HEK293 (cell line): ENCODE results near the gene STEAP4.

Experiments
- CTCF ChIA-PET: fragments of 350-600 bp; formaldehyde crosslinking; extraction: SDS; loops from one replicate; lab custom pipeline; 2021; ENCODE audit warnings: antibody characterized with exemption; lab: Yijun Ruan, JAX
- POLR2A ChIA-PET: fragments of 300-600 bp; formaldehyde crosslinking; extraction: SDS; loops from one replicate; lab custom pipeline; 2020; ENCODE audit warnings: antibody characterized with exemption, inconsistent platforms; lab: Yijun Ruan, JAX
- H3K27ac ChIP-seq: fragments of 200-500 bp; sonication (Bioruptor generic); 2 replicates; pipeline ENCODE4 v1.5.1; 2014; ENCODE audit warnings: low read depth, low read length, control low read depth, inconsistent platforms; ENCODE audit errors: extremely low read depth
- H3K36me3 ChIP-seq, 2 experiments: fragments of 200-500 bp in 1 of 2; sonication (Bioruptor generic) in 1 of 2; 1 replicate in 1 of 2; 2 replicates in 1 of 2; pipeline ENCODE4 v1.5.1; 2014 to 2017; ENCODE audit warnings: inconsistent platforms in 2 of 2, low read length in 2 of 2; ENCODE audit not compliant: control insufficient read depth in 2 of 2, insufficient read depth in 1 of 2
- H3K4me1 ChIP-seq: fragments of 200-500 bp; sonication (Bioruptor generic); 2 replicates; pipeline ENCODE4 v1.5.1; 2014; ENCODE audit warnings: mild to moderate bottlenecking, low read length, inconsistent platforms; ENCODE audit not compliant: control insufficient read depth, insufficient read depth
- H3K4me3 ChIP-seq: 2 replicates; pipeline ENCODE4 v1.5.1; 2011; ENCODE audit warnings: low read depth, mild to moderate bottlenecking, control low read depth, low read length, moderate library complexity
- H3K9me3 ChIP-seq: fragments of 200-500 bp; sonication (Bioruptor generic); 2 replicates; pipeline ENCODE4 v1.5.1; 2014; ENCODE audit warnings: low read depth, low read length, inconsistent platforms; ENCODE audit not compliant: control insufficient read depth, insufficient read depth
- OVOL3 ChIP-seq: fragments of 450-650 bp; formaldehyde crosslinking; IDR thresholded peaks from 2 replicates; pipeline ENCODE4 v1.5.1; 2016; ENCODE audit warnings: missing biosample characterization, missing genetic modification characterization
- PATZ1 ChIP-seq: fragments of 450-650 bp; formaldehyde crosslinking; IDR thresholded peaks from 2 replicates; pipeline ENCODE4 v1.5.1; 2016; ENCODE audit warnings: missing biosample characterization, missing genetic modification characterization
- PRDM1 ChIP-seq: fragments of 450-650 bp; formaldehyde crosslinking; IDR thresholded peaks from 2 replicates; pipeline ENCODE4; 2016; ENCODE audit warnings: missing biosample characterization, missing genetic modification characterization
- PRDM6 ChIP-seq: fragments of 450-650 bp; formaldehyde crosslinking; IDR thresholded peaks from 2 replicates; pipeline ENCODE4 v1.5.1; 2017; ENCODE audit warnings: missing biosample characterization, missing genetic modification characterization
- REPIN1 ChIP-seq: fragments of 450-650 bp; formaldehyde crosslinking; IDR thresholded peaks from 2 replicates; pipeline ENCODE4 v1.5.1; 2017; ENCODE audit warnings: missing biosample characterization, missing genetic modification characterization, low read depth
- SCRT2 ChIP-seq: fragments of 450-650 bp; formaldehyde crosslinking; IDR thresholded peaks from 2 replicates; pipeline ENCODE4 v1.5.1; 2016; ENCODE audit warnings: missing biosample characterization, missing genetic modification characterization
- TRIM28 ChIP-seq: IDR thresholded peaks from 2 replicates; pipeline ENCODE4 v1.6.1; 2011; ENCODE audit warnings: low read length, control low read depth, borderline replicate concordance
- YY1 ChIP-seq: fragments of 450-650 bp; formaldehyde crosslinking; IDR thresholded peaks from 2 replicates; pipeline ENCODE4 v1.5.1; 2018; ENCODE audit warnings: missing biosample characterization, missing genetic modification characterization
- ZFP69B ChIP-seq: fragments of 450-650 bp; formaldehyde crosslinking; IDR thresholded peaks from 2 replicates; pipeline ENCODE4 v1.5.1; 2016; ENCODE audit warnings: missing biosample characterization, missing genetic modification characterization
- ZNF140 ChIP-seq: fragments of 450-650 bp; formaldehyde crosslinking; IDR thresholded peaks from 2 replicates; pipeline ENCODE4 v1.5.1; 2016; ENCODE audit warnings: missing biosample characterization, missing genetic modification characterization
- ZNF223 ChIP-seq: fragments of 450-650 bp; formaldehyde crosslinking; IDR thresholded peaks from 2 replicates; pipeline ENCODE4 v1.5.1; 2016; ENCODE audit warnings: missing biosample characterization, missing genetic modification characterization
- ZNF23 ChIP-seq: fragments of 450-650 bp; formaldehyde crosslinking; IDR thresholded peaks from 2 replicates; pipeline ENCODE4 v1.5.1; 2016; ENCODE audit warnings: missing biosample characterization, missing genetic modification characterization, borderline replicate concordance
- ZNF239 ChIP-seq: fragments of 450-650 bp; formaldehyde crosslinking; IDR thresholded peaks from 2 replicates; pipeline ENCODE4 v1.5.1; 2016; ENCODE audit warnings: missing biosample characterization, missing genetic modification characterization
- ZNF248 ChIP-seq: fragments of 450-650 bp; formaldehyde crosslinking; IDR thresholded peaks from 2 replicates; pipeline ENCODE4 v1.5.1; 2017; ENCODE audit warnings: missing biosample characterization, missing genetic modification characterization
- ZNF555 ChIP-seq: fragments of 450-650 bp; formaldehyde crosslinking; conservative IDR thresholded peaks from 2 replicates; pipeline ENCODE4 v1.5.1; 2017; ENCODE audit warnings: missing biosample characterization, mild to moderate bottlenecking, missing genetic modification characterization, inconsistent platforms
- ZNF610 ChIP-seq: fragments of 450-650 bp; formaldehyde crosslinking; IDR thresholded peaks from 2 replicates; pipeline ENCODE4 v1.5.1; 2016; ENCODE audit warnings: missing biosample characterization, missing genetic modification characterization, borderline replicate concordance
- ZNF626 ChIP-seq: fragments of 450-650 bp; sonication (Bioruptor Pico); formaldehyde crosslinking; IDR thresholded peaks from 2 replicates; pipeline ENCODE4 v1.5.1; 2018; ENCODE audit warnings: missing biosample characterization, missing genetic modification characterization, inconsistent platforms
- ZNF654 ChIP-seq: fragments of 450-650 bp; formaldehyde crosslinking; IDR thresholded peaks from 2 replicates; pipeline ENCODE4 v1.5.1; 2016; ENCODE audit warnings: low read depth, missing biosample characterization, missing genetic modification characterization
- ZNF670 ChIP-seq: fragments of 450-650 bp; formaldehyde crosslinking; IDR thresholded peaks from 2 replicates; pipeline ENCODE4 v1.5.1; 2016; ENCODE audit warnings: missing biosample characterization, missing genetic modification characterization, low read depth
- ZNF707 ChIP-seq: fragments of 450-650 bp; formaldehyde crosslinking; IDR thresholded peaks from 2 replicates; pipeline ENCODE4 v1.5.1; 2016; ENCODE audit warnings: missing biosample characterization, missing genetic modification characterization
- ZNF747 ChIP-seq: fragments of 450-650 bp; formaldehyde crosslinking; IDR thresholded peaks from 2 replicates; pipeline ENCODE4 v1.5.1; 2016; ENCODE audit warnings: missing biosample characterization, missing genetic modification characterization
- ZNF830 ChIP-seq: fragments of 450-650 bp; IDR thresholded peaks from 2 replicates; pipeline ENCODE4 v1.5.0; 2018; ENCODE audit warnings: missing biosample characterization, missing genetic modification characterization, low read depth, mild to moderate bottlenecking, moderate library complexity
- TF ChIP-seq, protein P1 (sequence below): fragments of 450-650 bp; formaldehyde crosslinking; conservative IDR thresholded peaks from 2 replicates; pipeline ENCODE4 v1.5.1; 2016; ENCODE audit warnings: low read depth, missing biosample characterization, missing genetic modification characterization
- TF ChIP-seq, protein P2 (sequence below): fragments of 450-650 bp; formaldehyde crosslinking; IDR thresholded peaks from 2 replicates; pipeline ENCODE4 v1.5.1; 2016; ENCODE audit warnings: missing biosample characterization, missing genetic modification characterization
- TF ChIP-seq, protein P3 (sequence below): fragments of 450-650 bp; formaldehyde crosslinking; IDR thresholded peaks from 2 replicates; pipeline ENCODE4 v1.5.1; 2016; ENCODE audit warnings: missing biosample characterization, missing genetic modification characterization

Gene STEAP4

DNA sequence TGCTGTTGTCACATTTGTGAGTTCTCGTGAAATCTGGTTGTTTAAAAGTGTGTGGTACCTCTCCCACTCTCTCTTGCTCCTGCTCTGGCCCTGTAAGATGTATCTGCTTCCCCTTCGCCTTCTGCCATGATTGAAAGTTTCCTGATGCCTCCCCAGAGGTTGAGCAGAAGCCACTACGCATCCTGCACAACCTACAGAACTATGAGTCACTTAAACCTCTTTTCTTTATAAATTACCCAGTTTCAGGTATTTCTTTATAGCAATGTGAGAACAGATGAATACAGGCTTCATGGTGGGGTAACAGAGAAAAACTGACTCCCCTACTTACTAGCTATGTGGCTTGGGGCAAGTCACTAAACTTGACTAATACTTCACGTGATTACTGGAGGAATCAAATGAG lies 18.0 kb upstream of the STEAP4 start (continued):
- TF ChIP-seq, protein P1, sequence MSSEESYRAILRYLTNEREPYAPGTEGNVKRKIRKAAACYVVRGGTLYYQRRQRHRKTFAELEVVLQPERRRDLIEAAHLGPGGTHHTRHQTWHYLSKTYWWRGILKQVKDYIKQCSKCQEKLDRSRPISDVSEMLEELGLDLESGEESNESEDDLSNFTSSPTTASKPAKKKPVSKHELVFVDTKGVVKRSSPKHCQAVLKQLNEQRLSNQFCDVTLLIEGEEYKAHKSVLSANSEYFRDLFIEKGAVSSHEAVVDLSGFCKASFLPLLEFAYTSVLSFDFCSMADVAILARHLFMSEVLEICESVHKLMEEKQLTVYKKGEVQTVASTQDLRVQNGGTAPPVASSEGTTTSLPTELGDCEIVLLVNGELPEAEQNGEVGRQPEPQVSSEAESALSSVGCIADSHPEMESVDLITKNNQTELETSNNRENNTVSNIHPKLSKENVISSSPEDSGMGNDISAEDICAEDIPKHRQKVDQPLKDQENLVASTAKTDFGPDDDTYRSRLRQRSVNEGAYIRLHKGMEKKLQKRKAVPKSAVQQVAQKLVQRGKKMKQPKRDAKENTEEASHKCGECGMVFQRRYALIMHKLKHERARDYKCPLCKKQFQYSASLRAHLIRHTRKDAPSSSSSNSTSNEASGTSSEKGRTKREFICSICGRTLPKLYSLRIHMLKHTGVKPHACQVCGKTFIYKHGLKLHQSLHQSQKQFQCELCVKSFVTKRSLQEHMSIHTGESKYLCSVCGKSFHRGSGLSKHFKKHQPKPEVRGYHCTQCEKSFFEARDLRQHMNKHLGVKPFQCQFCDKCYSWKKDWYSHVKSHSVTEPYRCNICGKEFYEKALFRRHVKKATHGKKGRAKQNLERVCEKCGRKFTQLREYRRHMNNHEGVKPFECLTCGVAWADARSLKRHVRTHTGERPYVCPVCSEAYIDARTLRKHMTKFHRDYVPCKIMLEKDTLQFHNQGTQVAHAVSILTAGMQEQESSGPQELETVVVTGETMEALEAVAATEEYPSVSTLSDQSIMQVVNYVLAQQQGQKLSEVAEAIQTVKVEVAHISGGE (tag by site-specific recombination) = no peak
- TF ChIP-seq PRDM6 (tag by site-specific recombination) (no peak), ZNF830 (tag by site-specific recombination) (no peak), ZNF654 (no peak), YY1 (tag by site-specific recombination) (no peak), ZNF555 (no peak), ZNF610 (tag by site-specific recombination) (no peak), ZNF670 (no peak), OVOL3 (no peak)

GRCh38 chr7:88322151-88322550 lies 15.5 kb upstream of the STEAP4 start:
- no peaks in the 10 kb centered on the region for H3K9me3 ChIP-seq
- ChIA-PET POLR2A (no interaction called here), CTCF (no interaction called here)
- H3K27ac ChIP-seq = no peak overlapping the region
- H3K4me3 ChIP-seq = no peak overlapping the region
- H3K4me1 ChIP-seq = no peaks in the 10 kb centered on the region
- no peaks in the 10 kb centered on the region for H3K36me3 ChIP-seq
- TF ChIP-seq ZNF23 (tag by site-specific recombination) (no peak), ZNF654 (no peak), ZNF239 (tag by site-specific recombination) (no peak), ZNF626 (tag by site-specific recombination) (no peak)
- TF ChIP-seq, all 188 proteins: peak for 0

- CTCF ChIA-PET = no interaction called here
- no peaks in the 10 kb centered on the region for H3K4me1 ChIP-seq
Observed at GRCh38 chr7:88321694-88322093, 15.0 kb upstream of the STEAP4 start.

More at GRCh38 chr7:88321694-88322093, 15.0 kb upstream of the STEAP4 start:
- no peak overlapping the region for H3K4me3 ChIP-seq
- POLR2A ChIA-PET = no interaction called here
- H3K9me3 ChIP-seq = no peaks in the 10 kb centered on the region
- H3K27ac ChIP-seq = no peak overlapping the region
- TF ChIP-seq, protein P2, sequence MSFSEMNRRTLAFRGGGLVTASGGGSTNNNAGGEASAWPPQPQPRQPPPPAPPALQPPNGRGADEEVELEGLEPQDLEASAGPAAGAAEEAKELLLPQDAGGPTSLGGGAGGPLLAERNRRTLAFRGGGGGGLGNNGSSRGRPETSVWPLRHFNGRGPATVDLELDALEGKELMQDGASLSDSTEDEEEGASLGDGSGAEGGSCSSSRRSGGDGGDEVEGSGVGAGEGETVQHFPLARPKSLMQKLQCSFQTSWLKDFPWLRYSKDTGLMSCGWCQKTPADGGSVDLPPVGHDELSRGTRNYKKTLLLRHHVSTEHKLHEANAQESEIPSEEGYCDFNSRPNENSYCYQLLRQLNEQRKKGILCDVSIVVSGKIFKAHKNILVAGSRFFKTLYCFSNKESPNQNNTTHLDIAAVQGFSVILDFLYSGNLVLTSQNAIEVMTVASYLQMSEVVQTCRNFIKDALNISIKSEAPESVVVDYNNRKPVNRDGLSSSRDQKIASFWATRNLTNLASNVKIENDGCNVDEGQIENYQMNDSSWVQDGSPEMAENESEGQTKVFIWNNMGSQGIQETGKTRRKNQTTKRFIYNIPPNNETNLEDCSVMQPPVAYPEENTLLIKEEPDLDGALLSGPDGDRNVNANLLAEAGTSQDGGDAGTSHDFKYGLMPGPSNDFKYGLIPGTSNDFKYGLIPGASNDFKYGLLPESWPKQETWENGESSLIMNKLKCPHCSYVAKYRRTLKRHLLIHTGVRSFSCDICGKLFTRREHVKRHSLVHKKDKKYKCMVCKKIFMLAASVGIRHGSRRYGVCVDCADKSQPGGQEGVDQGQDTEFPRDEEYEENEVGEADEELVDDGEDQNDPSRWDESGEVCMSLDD = no peak
- no peak for TF ChIP-seq ZNF626 (tag by site-specific recombination)
- TF ChIP-seq ZNF248 (tag by site-specific recombination) = no peak
- TF ChIP-seq ZFP69B (tag by site-specific recombination) = no peak
- no peak for TF ChIP-seq PATZ1 (tag by site-specific recombination)
- no peak for TF ChIP-seq TRIM28
- no peak for TF ChIP-seq PRDM1 (tag by site-specific recombination)
- no peak for TF ChIP-seq ZNF707 (tag by site-specific recombination)
- no peak for TF ChIP-seq ZNF747 (tag by site-specific recombination)
- TF ChIP-seq ZNF140 (tag by site-specific recombination) = no peak
- no peak for TF ChIP-seq REPIN1 (tag by site-specific recombination)
- TF ChIP-seq, protein P3, sequence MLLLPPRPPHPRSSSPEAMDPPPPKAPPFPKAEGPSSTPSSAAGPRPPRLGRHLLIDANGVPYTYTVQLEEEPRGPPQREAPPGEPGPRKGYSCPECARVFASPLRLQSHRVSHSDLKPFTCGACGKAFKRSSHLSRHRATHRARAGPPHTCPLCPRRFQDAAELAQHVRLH (tag by site-specific recombination) = no peak
- no peak for TF ChIP-seq ZNF223 (tag by site-specific recombination)
- TF ChIP-seq SCRT2 (tag by site-specific recombination) = no peak
- no peaks in the 10 kb centered on the region for H3K36me3 ChIP-seq
